ENCODE data around the gene ANKRD65.

ANKRD65 gene

DNA sequence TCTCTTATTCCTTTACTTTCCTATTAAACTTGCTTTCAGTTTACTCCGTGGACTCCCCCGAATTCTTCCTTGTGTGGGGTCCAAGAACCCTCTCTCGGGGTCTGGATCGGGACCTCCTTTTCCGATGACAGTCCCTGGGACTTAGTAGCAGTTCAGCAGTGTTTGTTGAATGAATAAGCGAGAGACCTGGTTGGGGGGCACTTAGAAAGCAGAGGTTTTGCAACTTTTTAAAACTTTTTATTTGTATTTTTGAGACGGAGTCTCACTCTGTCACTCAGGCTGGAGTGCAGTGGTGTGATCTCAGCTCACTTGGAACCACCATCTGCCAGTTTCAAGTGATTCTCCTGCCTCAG lies 2.1 kb upstream of the ANKRD65 start:
- no peak for DNase-seq (ENCODE audit: low spot score)
- no peak for TF ChIP-seq CTCF (IDR thresholded peaks at IDR 0.05; ENCODE audit: extremely low read depth, missing control alignments)

- no peak for TF ChIP-seq CTCF (IDR thresholded peaks at IDR 0.05; ENCODE audit: extremely low read depth, missing control alignments)
- DNase-seq (ENCODE audit: low spot score) = no peak
Measured at GRCh38 chr1:1422465-1423244, 1.6 kb upstream of the ANKRD65 start.

DNA sequence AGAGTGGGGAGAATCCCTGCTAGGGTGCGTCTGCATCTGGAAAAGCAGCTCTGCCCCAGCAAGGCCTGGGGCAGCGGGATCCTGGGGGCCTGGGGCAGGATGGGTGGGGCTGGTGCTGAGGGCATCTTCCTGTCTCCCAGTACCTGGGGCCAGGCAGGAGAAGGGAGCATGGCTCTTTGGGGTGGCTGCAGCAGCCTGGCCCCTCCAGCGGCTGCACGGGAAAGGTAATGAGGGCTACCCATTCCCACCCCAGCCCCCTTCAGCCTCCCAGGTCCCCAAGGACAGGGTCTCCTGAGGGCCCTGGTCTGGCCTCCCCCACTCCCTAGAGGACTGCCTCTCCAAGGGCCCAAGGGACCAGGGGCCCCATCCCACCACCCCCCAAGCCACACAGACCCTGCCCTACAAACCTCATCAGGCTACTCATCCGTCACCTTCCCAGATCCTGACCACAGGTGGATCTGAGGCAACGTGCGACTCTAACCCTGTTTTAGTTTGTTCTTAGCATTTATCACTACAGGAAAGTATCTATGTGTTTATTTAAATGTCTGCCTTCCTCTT lies 910 bp upstream of the ANKRD65 start:
- TF ChIP-seq CTCF (IDR thresholded peaks at IDR 0.05; ENCODE audit: extremely low read depth, missing control alignments) = no peak
- DNase-seq (ENCODE audit: low spot score) = peak; percentile 13

GRCh38 chr1:1420654-1421141 lies 378 bp downstream of the ANKRD65 start:
- TF ChIP-seq CTCF (IDR thresholded peaks at IDR 0.05; ENCODE audit: extremely low read depth, missing control alignments) = no peak
- peak; percentile 25 for DNase-seq (ENCODE audit: low spot score)

DNA sequence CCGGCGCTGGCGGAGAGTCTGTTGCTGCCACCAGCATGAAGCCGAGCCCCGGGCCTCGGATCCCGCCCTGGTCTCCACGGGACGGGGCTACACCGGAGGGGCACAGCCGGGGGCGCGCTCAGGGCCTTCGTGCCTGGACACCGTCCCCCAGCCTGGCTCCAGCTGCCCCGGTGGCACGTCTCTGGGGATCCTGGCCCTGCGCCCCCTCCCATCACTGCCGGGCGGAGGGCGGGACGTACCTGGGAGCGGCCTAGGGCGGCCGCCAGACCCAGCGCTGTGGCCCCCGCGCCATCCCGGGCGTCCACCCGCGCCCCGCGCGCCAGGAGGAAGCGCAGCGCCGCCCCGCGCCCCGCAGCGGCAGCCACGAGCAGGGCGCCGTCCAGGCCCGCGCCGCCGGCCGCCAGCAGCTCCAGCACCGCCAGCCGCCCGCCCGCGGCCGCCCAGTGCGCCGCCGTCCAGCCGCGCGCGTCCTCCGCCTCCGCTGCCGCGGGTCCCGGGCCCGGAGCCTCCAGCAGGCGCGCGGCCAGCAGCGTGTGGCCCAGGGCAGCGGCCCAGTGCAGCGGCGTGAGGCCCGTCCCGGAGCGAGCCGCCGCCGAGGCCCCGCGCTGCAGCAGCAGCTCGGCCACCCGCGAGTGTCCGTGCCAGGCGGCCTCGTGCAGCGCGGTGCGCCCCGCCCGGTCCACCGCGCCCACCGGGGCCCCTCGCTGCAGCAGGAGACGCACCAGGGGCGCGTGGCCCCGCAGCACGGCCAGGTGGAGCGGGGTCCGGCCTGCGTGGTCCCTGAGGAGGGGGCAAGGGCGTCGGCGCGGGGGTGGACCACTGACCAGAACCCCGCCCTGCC lies 1.0 kb downstream of the ANKRD65 start:
- TF ChIP-seq CTCF (IDR thresholded peaks at IDR 0.05; ENCODE audit: extremely low read depth, missing control alignments) = no peak
- DNase-seq (ENCODE audit: low spot score) = peak; percentile 69

DNA sequence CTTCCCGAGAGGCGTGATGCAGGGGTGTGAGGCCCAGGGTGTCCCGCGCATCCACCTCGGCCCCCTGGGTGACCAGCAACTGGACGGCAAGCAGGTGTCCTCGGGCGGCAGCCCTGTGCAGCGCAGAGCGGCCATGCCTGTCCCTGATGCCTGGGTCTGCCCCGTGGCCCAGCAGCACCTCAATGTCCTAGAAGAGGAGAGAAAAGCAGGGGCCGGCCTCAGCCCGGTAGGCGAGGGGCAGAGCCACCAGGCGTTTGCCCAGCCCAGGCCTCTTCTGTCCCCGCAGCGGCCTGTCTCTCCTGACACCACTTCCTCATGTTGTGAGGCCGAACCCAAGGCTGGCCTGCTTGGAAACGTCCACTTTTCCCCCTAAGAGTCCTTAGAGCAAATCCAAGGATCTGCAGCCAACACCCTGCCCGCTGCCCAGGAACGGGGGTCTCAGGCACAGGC lies 1.7 kb downstream of the ANKRD65 start:
- no peak for TF ChIP-seq CTCF (IDR thresholded peaks at IDR 0.05; ENCODE audit: extremely low read depth, missing control alignments)
- DNase-seq (ENCODE audit: low spot score) = no peak
